ENCODE results near the gene MAP3K5.

The MAP3K5 gene

DNA sequence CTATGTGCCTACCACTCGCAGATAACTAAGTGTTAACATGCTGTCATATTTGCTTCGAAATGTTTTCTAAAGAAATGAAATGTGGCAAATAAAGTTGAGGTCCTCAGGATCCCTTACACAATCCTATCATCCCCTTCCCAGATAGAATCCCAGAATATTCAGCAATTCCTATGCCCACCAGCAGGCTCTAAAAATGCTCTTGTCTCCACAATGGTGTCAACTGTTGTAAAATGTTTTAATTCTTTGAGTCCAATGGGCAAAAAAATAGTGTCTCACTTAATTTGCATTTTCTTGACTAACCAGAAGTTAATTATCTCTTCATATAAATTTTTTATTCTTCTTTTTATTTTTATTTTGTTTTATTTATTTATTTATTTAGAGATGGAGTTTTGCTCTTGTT lies 138.2 kb downstream of the MAP3K5 start:
- H3K4me3 ChIP-seq (ENCODE audit: low read depth, low read length) = no peak overlapping the region

DNA sequence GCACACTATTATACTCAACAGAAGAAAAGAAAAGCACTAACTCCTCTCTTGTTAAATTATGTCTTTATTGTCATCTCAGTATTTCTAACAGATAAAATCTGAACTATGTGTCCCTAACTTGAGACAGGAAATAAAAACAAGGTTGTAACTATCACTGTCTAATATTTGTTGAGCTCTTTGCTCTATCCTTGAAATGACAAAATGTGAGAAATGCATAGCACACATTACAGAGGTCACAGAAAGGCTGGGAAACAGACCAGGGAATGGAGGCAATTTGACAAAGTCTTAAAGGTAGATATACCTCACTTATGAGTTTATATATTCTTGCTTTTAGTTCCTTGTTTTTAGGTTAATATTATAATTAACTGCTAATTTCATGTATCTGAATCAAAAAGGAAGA lies 139.6 kb downstream of the MAP3K5 start:
- H3K4me3 ChIP-seq (ENCODE audit: low read depth, low read length) = no peak overlapping the region

DNA sequence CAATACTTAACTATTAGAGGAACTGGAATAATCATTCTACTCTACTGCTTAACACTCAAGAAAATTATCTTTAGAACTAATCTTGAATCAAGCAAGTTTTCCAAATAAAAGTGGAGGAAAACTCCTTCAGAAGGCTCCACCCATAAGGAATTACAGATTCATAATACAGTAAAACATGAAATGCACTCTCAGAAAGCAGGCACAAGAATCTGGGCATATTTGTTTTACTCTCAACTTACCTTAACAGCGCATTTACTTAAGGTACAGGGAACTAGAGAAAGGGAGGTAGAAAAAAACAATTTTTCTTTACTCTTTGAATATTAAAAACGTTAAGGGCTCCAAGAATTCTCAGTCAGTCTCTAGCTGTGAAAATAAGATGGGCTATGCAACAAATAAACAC lies 140.3 kb downstream of the MAP3K5 start:
- H3K4me3 ChIP-seq (ENCODE audit: low read depth, low read length) = no peak overlapping the region

DNA sequence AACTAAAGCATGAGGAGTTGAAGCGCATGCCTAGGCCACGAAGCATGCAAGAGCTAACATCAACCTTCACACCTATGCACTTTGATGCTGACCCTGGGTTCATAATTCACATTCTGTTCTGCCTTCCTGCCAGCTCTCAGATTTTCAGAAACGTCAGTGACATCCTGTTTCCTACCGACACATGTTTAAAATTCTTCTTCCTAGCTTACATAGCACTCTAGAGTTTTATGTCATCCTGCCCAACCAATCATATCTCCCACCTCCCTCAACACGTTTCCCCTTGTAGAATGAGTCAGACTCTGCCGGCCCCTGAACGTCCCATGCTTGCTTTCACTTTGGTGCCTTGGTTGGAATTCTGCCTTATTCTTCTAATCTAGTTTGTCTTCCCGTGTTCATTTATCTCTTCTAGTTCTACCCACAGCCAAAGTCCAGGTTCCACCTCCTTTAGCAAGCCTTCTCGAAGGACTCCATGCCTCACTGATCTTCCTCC lies 144.9 kb downstream of the MAP3K5 start:
- H3K4me3 ChIP-seq (ENCODE audit: low read depth, low read length) = no peak overlapping the region

DNA sequence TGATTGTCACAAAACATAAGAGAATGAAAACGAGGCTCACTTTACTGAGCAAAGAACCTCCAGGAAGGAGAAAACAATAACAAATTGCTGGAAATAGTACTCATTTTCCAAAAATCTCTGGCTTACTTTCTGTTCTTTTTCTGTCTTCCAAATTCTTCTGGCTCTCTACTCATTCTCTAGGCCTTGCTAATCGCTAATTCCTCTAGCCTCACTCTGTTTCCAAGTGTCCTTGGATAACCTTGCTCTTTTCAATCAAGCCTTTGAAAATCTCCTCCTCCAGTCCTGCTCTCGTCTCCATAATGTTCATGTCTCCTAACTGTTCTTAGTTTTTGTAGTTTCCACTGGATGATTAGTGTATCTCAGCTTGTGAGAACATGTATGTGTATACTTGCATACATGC lies 145.9 kb downstream of the MAP3K5 start:
- H3K4me3 ChIP-seq (ENCODE audit: low read depth, low read length) = no peak overlapping the region

DNA sequence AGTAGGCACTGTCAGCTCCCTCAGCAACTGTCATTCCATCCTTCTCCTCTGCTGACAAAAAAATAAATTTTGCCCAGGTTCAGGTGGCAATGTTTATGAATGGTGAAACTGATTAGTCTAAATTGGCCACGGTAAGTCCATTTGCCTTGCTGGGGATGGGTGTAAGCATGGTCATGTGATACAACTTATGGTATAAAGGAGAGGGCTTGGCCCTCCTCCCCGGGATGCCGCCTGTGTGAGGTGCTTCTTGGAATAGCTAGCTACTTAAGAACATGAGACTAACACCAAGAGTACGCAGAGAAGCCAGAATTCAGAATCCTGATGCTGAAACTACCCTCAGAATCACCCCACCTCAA lies 147.7 kb downstream of the MAP3K5 start:
- no peak overlapping the region for H3K4me3 ChIP-seq (ENCODE audit: low read depth, low read length)

DNA sequence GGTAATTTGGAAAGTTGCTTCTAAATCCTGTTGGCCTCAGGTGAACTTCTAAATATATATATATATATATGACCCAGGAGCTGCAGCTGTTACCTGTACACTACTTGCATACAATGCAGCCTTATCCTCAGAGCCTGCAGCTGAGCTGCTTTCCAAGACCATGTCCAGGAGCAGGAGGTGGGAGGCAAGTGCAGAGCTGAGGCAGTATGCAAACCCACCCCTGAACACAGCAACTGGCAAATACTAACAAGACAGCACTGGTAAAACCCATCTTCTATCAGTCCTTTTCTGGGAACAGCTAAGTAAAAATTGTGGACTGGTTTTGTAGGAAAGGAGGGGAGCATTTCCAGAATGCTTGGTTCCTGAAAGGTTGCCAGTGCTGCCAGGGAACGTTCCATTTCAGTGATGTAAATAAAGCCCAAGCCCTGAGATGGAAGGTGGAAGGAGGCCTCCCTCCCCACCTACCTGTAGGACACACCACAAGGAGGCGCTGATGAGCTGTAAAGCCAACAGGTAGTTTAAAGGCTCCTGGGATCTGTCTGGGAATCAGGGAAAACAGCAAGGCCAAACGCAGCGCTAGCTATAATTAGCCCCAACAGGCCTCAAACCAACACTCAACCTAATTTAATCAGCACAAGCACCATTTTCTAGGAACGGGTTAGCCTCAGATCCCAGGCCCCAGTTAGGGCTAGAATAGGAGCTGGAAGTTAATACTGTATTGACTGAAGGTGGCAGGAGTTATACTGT lies 148.3 kb downstream of the MAP3K5 start:
- no peak overlapping the region for H3K4me3 ChIP-seq (ENCODE audit: low read depth, low read length)

DNA sequence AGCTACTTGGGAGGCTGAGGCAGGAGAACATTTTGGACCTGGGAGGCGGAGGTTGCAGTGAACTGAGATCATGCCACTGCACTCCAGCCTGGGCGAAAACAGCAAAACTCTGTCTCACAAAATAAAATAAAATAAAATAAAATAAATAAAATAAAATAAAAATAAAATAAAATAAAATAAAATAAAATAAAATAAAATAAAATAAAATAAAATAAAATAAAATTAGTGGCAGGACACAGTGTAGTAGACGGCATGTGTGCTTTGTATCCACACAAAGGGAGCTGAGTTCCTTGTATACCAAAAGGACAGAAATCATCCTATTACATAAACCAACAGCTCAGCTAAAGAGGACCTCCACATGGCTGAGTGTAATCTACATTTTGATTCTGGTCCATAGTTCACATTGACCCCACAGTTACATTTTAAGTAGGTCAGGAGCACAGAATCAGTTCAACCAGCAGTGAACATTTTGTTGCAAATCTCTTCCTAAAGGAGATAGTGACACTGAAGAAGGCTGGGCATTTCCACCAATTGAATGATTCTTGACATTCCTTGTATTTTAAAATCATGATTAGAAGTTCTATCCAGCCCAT lies 150.3 kb downstream of the MAP3K5 start:
- no peak overlapping the region for H3K4me3 ChIP-seq (ENCODE audit: low read depth, low read length)

DNA sequence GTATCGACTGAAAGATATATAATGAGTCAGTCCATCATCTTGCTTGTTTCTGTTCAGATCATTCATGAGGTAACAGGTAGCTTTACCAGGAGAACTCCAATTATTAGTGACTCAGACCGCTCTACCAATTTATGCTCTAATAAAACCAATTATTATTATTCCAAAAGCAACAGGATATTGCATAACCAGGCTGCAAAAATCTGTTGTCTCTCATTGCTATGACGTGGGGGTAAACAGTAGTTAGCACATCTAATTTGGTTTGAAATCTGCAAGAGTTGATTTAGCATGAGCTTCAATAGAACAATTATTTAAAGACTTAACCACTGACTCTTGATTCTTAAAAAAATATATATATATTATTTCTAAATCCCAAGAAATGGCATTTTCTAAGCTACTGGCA lies 151.1 kb downstream of the MAP3K5 start:
- H3K4me3 ChIP-seq (ENCODE audit: low read depth, low read length) = no peak overlapping the region

DNA sequence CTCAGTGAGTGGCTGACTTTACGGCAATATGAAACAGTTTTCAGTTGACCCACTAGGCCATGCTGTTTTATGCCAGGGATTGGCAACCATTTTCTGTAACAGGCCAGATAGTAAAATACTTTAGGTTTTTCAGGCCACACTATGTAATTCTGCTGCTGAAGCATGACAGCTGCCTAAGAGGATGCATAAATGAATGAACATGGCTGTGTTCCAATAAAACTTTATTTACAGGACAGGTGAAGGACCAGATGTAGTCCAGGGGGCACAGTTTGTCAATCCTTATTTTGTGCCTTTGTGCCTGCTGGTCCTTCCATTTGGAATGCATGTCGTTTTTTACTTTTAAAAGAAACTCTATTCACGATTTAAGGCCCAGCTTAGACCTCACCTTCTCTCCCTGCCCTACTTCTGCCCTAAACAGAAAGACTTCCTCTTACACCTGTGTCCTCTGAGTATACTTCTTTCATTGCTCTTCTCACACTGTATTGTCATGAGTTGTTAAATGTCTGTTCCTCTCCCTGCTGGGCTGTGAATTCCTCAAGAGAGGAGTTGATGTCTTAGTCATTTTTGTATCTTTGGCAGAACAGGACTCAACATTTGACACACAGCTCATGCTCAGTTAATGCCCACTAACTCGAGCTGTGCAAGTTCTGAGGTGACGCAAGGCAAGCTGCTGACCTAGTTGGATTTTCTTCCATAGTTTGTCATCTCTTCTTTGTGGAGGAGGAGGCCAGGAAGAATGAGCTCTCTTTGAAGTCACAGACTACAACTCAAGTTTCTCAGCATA lies 152.0 kb downstream of the MAP3K5 start:
- no peak overlapping the region for H3K4me3 ChIP-seq (ENCODE audit: low read depth, low read length)

DNA sequence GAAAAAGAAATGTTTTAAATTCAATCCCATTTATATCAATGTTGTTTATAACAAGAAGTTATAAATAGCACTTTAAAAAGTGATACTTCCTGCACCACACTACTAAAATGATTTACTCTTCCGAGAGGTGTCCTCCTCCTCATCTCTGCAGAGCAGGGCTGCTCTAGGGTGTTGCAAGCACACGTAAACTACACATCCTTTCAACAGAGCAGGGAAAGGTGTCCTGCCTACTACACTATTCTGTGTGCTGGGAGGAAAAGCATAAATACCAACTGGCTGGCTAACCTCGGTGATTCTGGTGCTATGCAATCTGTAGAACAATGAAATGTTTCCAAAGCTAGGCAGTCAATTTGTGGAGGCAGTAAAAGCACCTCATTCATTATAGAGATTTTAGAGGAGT lies 152.6 kb downstream of the MAP3K5 start:
- no peak overlapping the region for H3K4me3 ChIP-seq (ENCODE audit: low read depth, low read length)

DNA sequence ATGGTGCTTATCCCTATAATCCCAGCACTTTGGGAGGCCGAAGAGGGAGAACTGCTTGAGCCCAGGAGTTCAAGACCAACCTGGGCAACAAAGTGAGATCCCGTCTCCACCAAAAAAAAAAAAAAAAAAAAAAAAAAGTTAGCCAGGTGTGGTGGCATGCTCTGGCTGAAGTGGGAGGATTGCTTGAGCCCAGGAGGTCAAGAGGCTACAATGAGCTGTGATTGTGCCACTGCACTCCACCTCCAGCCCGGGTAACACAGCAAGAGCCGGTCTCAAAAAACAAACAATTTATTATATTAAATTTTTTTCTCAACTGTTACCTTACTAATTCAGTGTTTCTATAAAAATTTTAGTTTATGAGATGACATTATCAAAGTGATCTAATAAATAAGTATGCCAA lies 156.7 kb downstream of the MAP3K5 start:
- no peak overlapping the region for H3K4me3 ChIP-seq (ENCODE audit: low read depth, low read length)

DNA sequence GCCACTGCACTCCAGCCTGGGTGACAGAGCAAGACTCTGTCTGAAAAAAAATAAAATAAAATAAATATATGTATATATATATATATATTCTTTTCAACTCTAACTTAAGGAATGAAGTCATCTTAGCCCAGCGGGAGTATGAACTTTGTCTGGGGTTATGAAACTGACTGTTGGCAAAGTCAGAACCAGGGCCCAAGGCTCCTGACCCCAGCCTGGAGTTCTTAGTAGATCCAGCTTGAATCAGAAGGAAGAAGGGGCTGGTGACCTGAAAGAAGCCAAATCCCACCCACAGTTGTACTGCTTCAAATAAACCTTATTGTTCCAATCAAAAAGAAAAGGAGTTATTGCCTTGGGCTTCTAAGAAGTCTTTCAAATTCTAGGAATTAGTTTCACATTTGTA lies 158.9 kb downstream of the MAP3K5 start:
- H3K4me3 ChIP-seq (ENCODE audit: low read depth, low read length) = no peak overlapping the region

DNA sequence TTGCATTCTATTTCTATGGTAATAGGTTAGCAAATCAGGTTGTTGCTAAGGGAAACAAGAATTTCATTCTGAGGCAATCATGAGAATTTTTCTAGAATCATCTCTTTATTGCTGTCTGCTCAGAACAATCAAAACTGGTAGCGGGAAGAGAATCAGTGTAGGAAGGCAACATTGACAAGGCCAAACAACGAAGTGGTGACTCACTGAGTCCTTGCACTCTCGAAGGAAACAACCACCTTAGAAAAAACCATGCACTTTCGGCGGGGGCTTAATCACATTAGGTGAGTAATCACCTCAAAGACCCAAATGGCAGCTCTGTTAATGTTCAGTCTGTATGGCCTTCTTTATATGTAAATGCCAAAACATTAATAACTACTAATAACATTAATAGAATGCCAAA lies 163.3 kb downstream of the MAP3K5 start:
- no peak overlapping the region for H3K4me3 ChIP-seq (ENCODE audit: low read depth, low read length)

DNA sequence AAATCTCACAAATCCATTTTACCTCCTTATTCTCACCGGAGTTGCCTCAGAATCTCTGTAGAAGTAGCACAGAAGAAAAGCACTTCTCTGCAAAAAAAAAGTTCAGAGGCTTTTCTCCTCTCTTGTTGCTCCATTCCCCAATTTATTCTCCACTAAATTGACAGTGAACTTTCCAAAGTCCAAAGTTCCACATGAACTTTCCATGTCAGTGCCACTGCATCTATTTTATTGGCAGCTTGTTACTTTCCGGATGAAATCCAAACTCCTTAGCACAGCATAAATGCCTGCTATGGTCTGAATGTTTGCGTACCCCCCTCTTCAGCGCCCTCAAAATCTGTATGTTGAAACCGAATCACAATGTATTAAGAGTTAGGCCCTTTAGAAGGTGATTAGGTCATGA lies 165.1 kb downstream of the MAP3K5 start:
- no peak overlapping the region for H3K4me3 ChIP-seq (ENCODE audit: low read depth, low read length)

DNA sequence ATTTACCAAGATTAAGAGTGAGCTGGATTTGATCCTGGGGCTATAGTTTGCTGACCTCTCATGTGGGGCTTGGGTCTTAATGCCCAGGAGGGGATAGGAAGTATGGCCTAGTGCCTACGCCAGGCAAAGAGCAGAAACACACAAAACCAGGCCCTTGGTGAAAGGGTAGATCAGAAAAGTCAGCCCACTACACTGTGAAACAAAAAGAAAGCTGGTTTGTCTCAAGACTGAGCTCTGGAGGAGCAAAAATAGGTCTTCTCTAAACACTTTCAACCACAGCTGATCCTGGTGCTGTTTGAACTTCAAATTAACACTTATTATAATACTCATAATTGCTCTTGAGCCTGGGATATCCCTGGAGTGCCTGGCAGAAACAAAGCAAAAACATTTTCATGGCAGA lies 167.0 kb downstream of the MAP3K5 start:
- no peak overlapping the region for H3K4me3 ChIP-seq (ENCODE audit: low read depth, low read length)

DNA sequence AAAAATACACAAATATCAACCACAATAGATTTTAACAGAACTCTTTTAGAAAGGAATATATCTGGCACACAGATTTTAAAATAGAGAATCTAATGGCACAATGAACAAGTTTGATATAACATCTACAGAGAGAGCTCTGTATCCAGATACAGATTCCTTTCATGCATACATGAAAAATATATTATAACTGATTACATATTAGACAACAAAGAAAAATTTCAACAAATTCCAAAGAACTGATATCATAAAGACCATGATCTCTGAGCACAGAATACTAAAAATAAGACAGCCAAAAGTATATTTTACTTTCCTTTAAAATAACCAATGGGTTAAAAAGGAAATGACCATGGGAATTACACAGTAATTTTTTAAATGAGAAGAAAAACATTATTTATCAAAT lies 167.9 kb downstream of the MAP3K5 start:
- H3K4me3 ChIP-seq (ENCODE audit: low read depth, low read length) = no peak overlapping the region

DNA sequence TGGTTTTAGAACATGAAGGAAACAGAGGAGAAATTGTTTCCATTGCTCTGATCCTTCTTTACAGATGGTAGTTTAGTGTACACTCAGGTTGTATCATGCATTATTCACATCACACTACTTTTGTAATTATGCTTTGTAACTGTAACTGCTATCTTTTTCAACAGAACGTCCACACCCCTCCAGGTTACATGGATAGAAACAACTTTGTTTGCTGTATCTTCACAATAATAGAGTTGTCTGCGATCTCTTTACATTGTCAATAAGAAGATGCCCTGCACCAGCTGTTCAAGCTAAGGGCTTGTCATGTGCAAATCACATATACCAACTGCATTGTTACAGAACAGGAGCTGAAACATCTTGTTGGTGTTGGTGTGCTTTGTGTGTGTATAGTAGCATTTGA lies 174.2 kb downstream of the MAP3K5 start:
- H3K4me3 ChIP-seq (ENCODE audit: low read depth, low read length) = no peak overlapping the region

DNA sequence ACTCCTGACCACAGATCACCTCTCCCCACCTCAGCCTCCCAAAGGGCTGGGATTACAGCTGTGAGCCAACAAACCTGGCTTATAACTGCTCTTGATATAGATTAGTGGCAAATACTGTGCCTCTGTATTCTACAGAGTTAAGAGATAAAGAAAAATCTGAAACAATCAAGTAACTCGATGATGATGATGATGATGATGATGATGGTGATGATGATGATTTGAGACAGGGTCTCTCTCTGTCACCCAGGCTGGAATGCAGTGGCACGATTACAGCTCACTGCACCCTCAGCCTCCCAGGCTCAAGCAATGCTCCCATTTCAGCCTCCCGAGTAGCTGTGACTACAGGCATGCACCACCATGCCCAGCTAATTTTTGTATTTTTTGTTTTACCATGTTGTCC lies 175.8 kb downstream of the MAP3K5 start:
- H3K4me3 ChIP-seq (ENCODE audit: low read depth, low read length) = no peak overlapping the region

DNA sequence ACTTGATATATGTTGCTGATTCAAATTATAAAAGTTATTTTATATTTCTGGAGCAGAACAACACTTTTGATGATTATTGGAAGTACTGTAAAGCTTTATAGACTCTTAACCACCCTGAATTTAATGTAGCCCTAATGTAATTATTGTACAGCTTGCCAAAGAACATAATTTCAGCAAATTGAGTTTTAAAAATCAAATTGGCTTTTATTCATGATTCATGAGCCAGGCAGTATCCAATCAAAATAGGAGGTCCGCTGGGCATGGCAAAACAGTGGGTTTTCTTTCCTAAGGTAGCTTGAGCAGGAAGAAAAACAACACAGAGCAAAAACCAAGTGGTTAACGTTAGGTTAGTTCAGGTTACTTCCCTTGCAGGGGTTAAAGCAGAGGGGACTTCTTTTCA lies 177.3 kb downstream of the MAP3K5 start:
- no peak overlapping the region for H3K4me3 ChIP-seq (ENCODE audit: low read depth, low read length)

DNA sequence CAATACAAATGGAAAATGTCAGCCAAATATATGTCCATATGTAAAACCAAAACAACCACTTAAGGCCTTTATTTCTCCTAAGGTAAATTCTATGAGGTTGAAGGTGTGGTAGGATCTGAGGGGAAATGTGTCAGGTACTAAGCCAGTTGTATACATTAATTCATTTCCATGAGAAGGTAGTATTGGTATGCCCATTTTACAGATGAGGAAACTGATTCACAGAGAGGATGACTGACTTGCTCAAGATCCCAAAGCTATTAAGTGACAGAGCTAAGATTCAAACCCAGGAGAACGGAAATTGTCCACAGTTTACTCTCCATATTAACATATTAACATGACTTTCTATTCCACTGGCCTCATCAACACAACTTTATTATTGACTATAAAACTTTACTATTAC lies 177.9 kb downstream of the MAP3K5 start:
- H3K4me3 ChIP-seq (ENCODE audit: low read depth, low read length) = no peak overlapping the region

DNA sequence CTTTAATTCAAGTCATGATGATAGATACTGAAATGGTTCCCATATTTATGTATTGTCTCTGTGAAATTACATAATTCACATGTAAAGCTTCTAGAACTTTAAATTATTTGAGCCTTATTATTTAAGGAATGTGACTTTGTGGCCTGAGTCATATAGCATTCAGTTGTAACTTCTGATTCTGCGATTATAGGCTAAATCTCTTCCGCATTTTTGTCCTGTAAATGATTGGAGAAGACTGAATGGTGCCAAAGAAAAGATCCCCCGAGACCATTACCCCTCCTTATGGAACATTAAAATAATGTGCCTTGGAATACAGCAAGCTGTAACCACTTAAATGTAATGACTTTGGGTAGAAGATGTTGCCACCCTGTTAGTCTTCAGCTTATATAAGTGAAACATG lies 178.8 kb downstream of the MAP3K5 start:
- no peak overlapping the region for H3K4me3 ChIP-seq (ENCODE audit: low read depth, low read length)
